Neutrophil (primary cell): ENCODE measurements around the gene CLIC2.
"Not testable (repeated sequence)": the region's sequence is repeated elsewhere in the genome, so short reads cannot be mapped to it uniquely, and the experiment has no call there.

Experiments
- H3K27ac ChIP-seq: fragments of 200-600 bp; sonication (generic); 2 replicates; pipeline ENCODE4 v1.5.1; 2016; ENCODE audit warnings: mild to moderate bottlenecking, moderate library complexity
- H3K27me3 ChIP-seq: fragments of 200-600 bp; sonication (generic); 2 replicates; pipeline ENCODE4 v1.6.0; 2016; ENCODE audit warnings: mild to moderate bottlenecking
- H3K36me3 ChIP-seq: fragments of 200-600 bp; sonication (generic); 2 replicates; pipeline ENCODE4 v1.5.1; 2017
- H3K4me1 ChIP-seq, 2 experiments: fragments of 200-600 bp in 1 of 2; sonication (generic) in 1 of 2; 1 replicate in 1 of 2; 2 replicates in 1 of 2; pipeline versions ENCODE4 v1.5.1 to v1.6.1; 2013 to 2016; ENCODE audit warnings: low read depth in 1 of 2, low read length in 1 of 2, mild to moderate bottlenecking in 1 of 2, moderate library complexity in 1 of 2; ENCODE audit not compliant: control insufficient read depth in 1 of 2, insufficient read depth in 1 of 2
- H3K4me3 ChIP-seq, 2 experiments: fragments of 200-600 bp in 1 of 2; sonication (generic) in 1 of 2; 1 replicate in 1 of 2; 2 replicates in 1 of 2; pipeline ENCODE4 v1.5.1; 2013 to 2016; ENCODE audit warnings: low read depth in 1 of 2, low read length in 1 of 2, mild to moderate bottlenecking in 1 of 2, moderate library complexity in 1 of 2
- H3K9me3 ChIP-seq: fragments of 200-600 bp; sonication (generic); 2 replicates; pipeline ENCODE4 v1.5.1; 2016
- CTCF ChIP-seq: fragments of 200-600 bp; sonication (generic); IDR thresholded peaks from 2 replicates; pipeline ENCODE4 v1.5.1; 2016; ENCODE audit warnings: antibody characterized with exemption

The CLIC2 gene

DNA sequence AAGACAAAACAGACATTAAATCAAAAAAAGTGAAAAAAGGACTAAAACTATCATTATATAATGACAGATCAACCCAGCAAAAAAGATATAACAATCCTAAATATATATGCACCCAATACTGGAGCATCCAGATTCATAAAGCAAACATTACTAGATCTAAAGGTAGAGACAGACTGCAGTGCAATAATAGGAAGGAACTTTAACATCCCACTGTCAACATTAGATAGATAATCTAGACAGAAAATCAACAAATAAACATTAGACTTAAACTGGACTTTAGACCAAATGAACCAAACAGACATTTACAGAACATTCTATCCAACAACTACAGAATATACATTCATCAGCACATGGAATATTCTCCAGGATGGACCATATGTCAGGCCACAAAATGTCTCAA is 40.6 kb downstream of the CLIC2 start:
- Histone ChIP-seq H3K27me3 (no peaks in the 10 kb centered on the region), H3K9me3 (no peaks in the 10 kb centered on the region), H3K4me3 (no peak overlapping the region), H3K4me1 (no peaks in the 10 kb centered on the region), H3K36me3 (no peaks in the 10 kb centered on the region), H3K27ac (no peak overlapping the region)
- TF ChIP-seq CTCF = no peak

DNA sequence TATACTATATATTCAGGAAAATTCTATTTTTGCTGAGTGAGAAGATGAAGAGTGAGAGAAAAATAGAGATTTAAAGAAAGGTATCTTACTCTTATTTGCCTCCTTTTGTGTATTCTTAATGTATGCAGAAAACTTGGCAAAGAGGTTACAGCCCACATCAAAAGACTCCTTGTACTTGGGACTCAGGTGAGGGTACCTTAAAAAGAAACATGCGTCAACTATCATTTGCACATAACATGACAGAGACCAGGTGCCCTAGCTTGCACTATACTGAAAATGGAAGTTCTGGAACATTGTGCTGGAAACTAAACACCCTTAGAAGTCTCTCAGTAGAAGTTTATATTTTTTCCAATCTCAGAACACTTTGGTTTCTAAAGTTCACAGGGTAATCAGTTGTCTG is 54.5 kb downstream of the CLIC2 start:
- Histone ChIP-seq H3K9me3 (no peaks in the 10 kb centered on the region), H3K27ac (no peak overlapping the region), H3K27me3 (no peaks in the 10 kb centered on the region), H3K4me1 (peaks cover 0 to 4% of the 10 kb centered on the region in 2 experiments), H3K4me3 (no peak overlapping the region), H3K36me3 (no peaks in the 10 kb centered on the region)
- TF ChIP-seq CTCF = no peak

DNA sequence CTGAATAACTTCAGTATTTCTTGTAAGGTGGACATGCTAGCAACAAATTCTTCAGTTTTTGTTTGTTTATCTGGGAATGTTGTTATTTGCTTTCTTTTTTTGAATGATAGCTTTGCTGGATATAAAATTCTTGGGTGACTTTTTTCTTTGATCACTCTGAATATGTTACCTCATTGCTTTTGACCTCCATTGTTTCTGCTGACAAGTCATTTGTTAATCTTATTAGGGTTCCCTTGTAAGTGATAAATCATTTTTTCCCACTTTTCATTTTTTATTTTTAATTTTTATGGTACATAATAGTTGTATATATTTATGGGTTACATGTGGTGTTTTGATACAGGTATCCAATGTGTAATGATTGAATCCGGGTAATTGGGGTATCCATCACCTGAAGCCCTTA is 63.4 kb downstream of the CLIC2 start:
- Histone ChIP-seq H3K36me3 (no peaks in the 10 kb centered on the region), H3K4me1 (no peaks in the 10 kb centered on the region), H3K4me3 (no peak overlapping the region), H3K9me3 (no peaks in the 10 kb centered on the region), H3K27me3 (no peaks in the 10 kb centered on the region), H3K27ac (no peak overlapping the region)
- TF ChIP-seq CTCF = no peak

- H3K4me3 ChIP-seq, H3K9me3 ChIP-seq, H3K36me3 ChIP-seq, H3K27ac ChIP-seq, H3K27me3 ChIP-seq: not testable (repeated sequence)
- peaks cover 5 to 10% of the 10 kb centered on the region in 2 experiments for H3K4me1 ChIP-seq
These were observed 66.4 kb downstream of the CLIC2 start for GRCh38 chrX:155267995-155268394.

- H3K27ac ChIP-seq = no peak overlapping the region
- no peak for TF ChIP-seq CTCF
- H3K27me3 ChIP-seq = no peaks in the 10 kb centered on the region
- H3K4me1 ChIP-seq = peaks cover 10 to 14% of the 10 kb centered on the region in 2 experiments
- no peaks in the 10 kb centered on the region for H3K9me3 ChIP-seq
- H3K36me3 ChIP-seq = no peaks in the 10 kb centered on the region
- no peak overlapping the region for H3K4me3 ChIP-seq
These were observed 68.0 kb downstream of the CLIC2 start for GRCh38 chrX:155266439-155266838.

DNA sequence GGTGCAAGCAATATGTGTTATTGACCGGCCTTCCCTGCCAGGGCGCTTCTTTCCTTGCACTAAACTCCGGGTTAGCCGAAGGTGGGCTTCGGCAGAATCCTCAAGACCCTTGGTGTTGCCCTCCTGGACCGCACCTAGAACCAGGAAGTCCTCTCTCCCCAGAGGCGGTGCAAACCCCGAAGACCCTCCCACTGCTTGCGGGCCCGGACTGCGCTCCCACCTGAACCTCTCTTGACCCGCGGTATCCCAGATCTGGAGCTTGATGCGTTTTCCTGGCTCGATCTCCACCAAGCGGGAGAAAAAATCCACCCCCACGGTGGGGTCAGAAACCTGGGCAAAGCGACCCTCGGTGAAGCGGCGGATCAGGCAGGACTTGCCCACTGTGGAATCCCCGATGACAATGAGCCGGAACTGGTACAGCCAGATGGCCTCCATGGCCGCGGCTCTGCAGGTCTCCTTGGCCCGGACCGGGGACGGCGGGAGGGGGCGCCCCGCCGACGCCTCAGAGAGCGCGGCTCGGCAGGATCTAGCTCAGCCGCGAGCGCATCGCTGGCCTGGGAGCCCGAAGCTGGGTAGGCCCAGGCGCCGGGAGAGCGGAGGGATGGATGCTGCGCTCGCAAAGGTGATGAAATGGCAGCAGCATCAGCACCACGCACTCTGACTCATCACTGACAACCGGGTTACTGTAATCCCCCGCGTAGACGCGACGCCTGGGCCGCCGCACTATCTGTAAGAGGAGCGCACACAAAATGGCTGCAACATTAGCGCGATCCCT is 70.4 kb downstream of the CLIC2 start, which contains the start of gene RAB39B:
RAB39B (minus strand) TSS at position 638 of the 775 bp plus-strand sequence; CDS start at position 435, 203 bp downstream.
- Histone ChIP-seq H3K4me3 (peak within 1 kb of the TSS; percentile 51 to 65), H3K9me3 (no peaks in the 10 kb centered on the region), H3K36me3 (no peaks in the 10 kb centered on the region), H3K27me3 (no peaks in the 10 kb centered on the region), H3K27ac (peak within 1 kb of the TSS; percentile 70), H3K4me1 (peaks cover 10 to 14% of the 10 kb centered on the region in 2 experiments)
- TF ChIP-seq CTCF = no peak
